ENCODE results near the gene VSX1. TPM values are rescaled to one million over a fixed set of nuclear protein-coding genes. Genes with fewer than 3 reads are reported as not detected.

Gene VSX1
- not detected in 2 replicates for total RNA-seq

GRCh38 chr20:25081730-25082497 lies at the start of gene VSX1:
Gene VSX1, minus strand, starts transcription at chr20:25082141. Its CDS starts 45 bp downstream, at chr20:25082096.
- POLR2A ChIA-PET, result no interaction called here
- ATAC-seq (ENCODE audit: low read depth) (no peak), DNase-seq (no peak)
- intact Hi-C loops (cut with micrococcal nuclease), result no loop called here
- H3K27me3 Mint-ChIP-seq, result peaks cover 70% of the 10 kb centered on the region
- H3K27ac Mint-ChIP-seq, result no peak within 1 kb of the TSS
- H3K9me3 Mint-ChIP-seq, result no peaks in the 10 kb centered on the region
- TF ChIP-seq CTCF (IDR thresholded peaks at IDR 0.05), result no peak
- H3K4me3 Mint-ChIP-seq, result no peak within 1 kb of the TSS
- CTCF ChIA-PET, result no interaction called here
- H3K4me1 Mint-ChIP-seq, result peaks cover 11% of the 10 kb centered on the region
- H3K36me3 Mint-ChIP-seq (ENCODE audit: low read depth), result no peaks in the 10 kb centered on the region

GRCh38 chr20:25129908-25130307 lies 48.0 kb upstream of the VSX1 start:
- Mint-ChIP-seq H3K27me3 (peaks cover 16% of the 10 kb centered on the region), H3K9me3 (peaks cover 7% of the 10 kb centered on the region), H3K4me3 (no peak overlapping the region), H3K36me3 (ENCODE audit: low read depth) (no peaks in the 10 kb centered on the region), H3K4me1 (no peaks in the 10 kb centered on the region), H3K27ac (no peak overlapping the region)
- ChIA-PET CTCF (no interaction called here), POLR2A (no interaction called here)
- intact Hi-C loops (cut with micrococcal nuclease), result no loop called here
- TF ChIP-seq CTCF (IDR thresholded peaks at IDR 0.05), result no peak
- ATAC-seq (ENCODE audit: low read depth) (no peak), DNase-seq (no peak)

- Mint-ChIP-seq H3K4me1 (no peaks in the 10 kb centered on the region), H3K36me3 (ENCODE audit: low read depth) (no peaks in the 10 kb centered on the region), H3K27me3 (peaks cover 16% of the 10 kb centered on the region), H3K27ac (no peak overlapping the region), H3K4me3 (no peak overlapping the region), H3K9me3 (peaks cover 7% of the 10 kb centered on the region)
- no peak for TF ChIP-seq CTCF (IDR thresholded peaks at IDR 0.05)
- intact Hi-C loops (cut with micrococcal nuclease), result no loop called here
- CTCF ChIA-PET, result no interaction called here
- POLR2A ChIA-PET, result no interaction called here
- DNase-seq (no peak), ATAC-seq (ENCODE audit: low read depth) (no peak)
Observed at GRCh38 chr20:25129428-25129827, 47.5 kb upstream of the VSX1 start.

- intact Hi-C loops (cut with micrococcal nuclease), result no loop called here
- ATAC-seq (ENCODE audit: low read depth) (no peak), DNase-seq (no peak)
- Mint-ChIP-seq H3K27ac (no peak overlapping the region), H3K4me3 (no peak overlapping the region), H3K36me3 (ENCODE audit: low read depth) (no peaks in the 10 kb centered on the region), H3K9me3 (peaks cover 7% of the 10 kb centered on the region), H3K4me1 (no peaks in the 10 kb centered on the region), H3K27me3 (peaks cover 15% of the 10 kb centered on the region)
- ChIA-PET POLR2A (no interaction called here), CTCF (no interaction called here)
- no peak for TF ChIP-seq CTCF (IDR thresholded peaks at IDR 0.05)
Observed at GRCh38 chr20:25128649-25129048, 46.7 kb upstream of the VSX1 start.

GRCh38 chr20:25127761-25128537 lies 46.0 kb upstream of the VSX1 start:
- ATAC-seq (ENCODE audit: low read depth), result no peak
- no peak for TF ChIP-seq CTCF (IDR thresholded peaks at IDR 0.05)
- H3K4me1 Mint-ChIP-seq, result no peaks in the 10 kb centered on the region
- H3K27ac Mint-ChIP-seq, result no peak overlapping the region
- no peak overlapping the region for H3K4me3 Mint-ChIP-seq
- intact Hi-C loops (cut with micrococcal nuclease), result no loop called here
- peaks cover 8% of the 10 kb centered on the region for H3K27me3 Mint-ChIP-seq
- DNase-seq, result no peak
- POLR2A ChIA-PET, result no interaction called here
- peaks cover 7% of the 10 kb centered on the region for H3K9me3 Mint-ChIP-seq
- no peaks in the 10 kb centered on the region for H3K36me3 Mint-ChIP-seq (ENCODE audit: low read depth)
- CTCF ChIA-PET, result no interaction called here

All from activated B cell treated with CpG ODN at 0.5 μM for 24 hours (primary cell).